ENCODE measurements around the gene PLEKHJ1.

PLEKHJ1 gene

DNA sequence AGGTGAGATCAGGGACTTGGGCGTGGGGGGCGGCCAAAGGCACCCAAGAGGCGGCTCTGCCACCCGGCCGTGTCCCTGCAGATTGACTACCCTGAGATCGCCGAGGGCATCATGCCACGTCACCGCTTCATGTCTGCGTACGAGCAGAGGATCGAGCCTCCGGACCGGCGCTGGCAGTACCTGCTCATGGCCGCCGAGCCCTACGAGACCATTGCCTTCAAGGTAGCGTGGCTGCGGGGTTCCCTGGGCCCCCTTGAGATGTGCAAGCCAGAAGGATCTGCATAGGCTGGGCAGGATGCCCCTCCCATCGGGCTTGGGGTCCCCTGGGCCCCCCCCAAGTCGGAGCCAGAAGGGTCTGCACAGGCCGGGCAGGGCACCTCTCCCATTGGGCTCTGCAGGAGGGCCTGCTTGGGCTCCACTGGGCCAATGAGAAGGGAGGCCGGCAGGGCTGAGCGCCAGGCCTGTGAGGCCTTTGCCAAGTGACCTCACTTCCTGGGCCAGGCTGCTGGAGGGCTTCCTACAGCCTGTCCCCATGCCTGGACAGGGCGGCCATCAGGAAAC is 10.8 kb upstream of the PLEKHJ1 start:
- Histone ChIP-seq H3K36me3 (peaks cover 75% of the 10 kb centered on the region), H3K4me1 (peaks cover 9% of the 10 kb centered on the region; the same call in 1 of the 2 replicates), H3K9me3 (no peaks in the 10 kb centered on the region), H3K4me3 (ENCODE audit: low read depth, low read length) (no peak overlapping the region), H3K27me3 (no peaks in the 10 kb centered on the region)
- no peak for DNase-seq
- TF ChIP-seq CTCF (IDR thresholded peaks at IDR 0.05; ENCODE audit: low read depth, low read length): no peak

DNA sequence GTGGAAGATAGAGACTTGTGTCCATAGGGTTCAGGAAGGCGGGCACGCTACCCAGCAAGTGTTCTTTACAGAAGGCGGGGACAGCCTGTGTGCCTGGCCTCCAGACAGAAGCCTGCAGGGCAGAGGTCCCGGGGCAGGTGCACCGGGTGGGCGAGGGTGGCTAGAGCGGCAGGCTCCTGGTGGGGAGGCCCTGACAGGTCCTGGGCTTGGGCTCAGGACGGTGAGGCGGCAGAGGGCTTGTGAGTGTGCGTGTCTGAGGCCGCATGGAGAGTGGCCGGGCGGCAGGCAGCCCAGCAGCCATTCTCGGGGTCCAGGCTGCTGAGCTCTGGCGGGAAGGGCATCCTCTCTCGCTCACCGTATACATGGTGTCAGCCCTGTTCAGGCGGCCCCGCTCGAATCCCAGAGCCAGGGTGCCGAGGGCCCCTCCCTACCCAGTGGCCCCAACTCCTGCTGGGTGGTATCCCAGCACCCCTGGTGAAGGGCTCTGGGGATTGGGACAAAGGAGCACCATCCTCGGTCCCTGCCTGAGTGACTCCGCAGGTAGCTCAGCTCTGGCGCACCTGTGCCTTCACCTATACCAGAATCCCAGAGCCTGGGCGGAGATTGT is 10.0 kb upstream of the PLEKHJ1 start:
- H3K4me1 ChIP-seq: peaks cover 9% of the 10 kb centered on the region; the same call in 1 of the 2 replicates
- no peaks in the 10 kb centered on the region for H3K27me3 ChIP-seq
- no peak for DNase-seq
- no peak overlapping the region for H3K4me3 ChIP-seq (ENCODE audit: low read depth, low read length)
- TF ChIP-seq CTCF (IDR thresholded peaks at IDR 0.05; ENCODE audit: low read depth, low read length): no peak
- H3K9me3 ChIP-seq: no peaks in the 10 kb centered on the region
- peaks cover 80% of the 10 kb centered on the region for H3K36me3 ChIP-seq

DNA sequence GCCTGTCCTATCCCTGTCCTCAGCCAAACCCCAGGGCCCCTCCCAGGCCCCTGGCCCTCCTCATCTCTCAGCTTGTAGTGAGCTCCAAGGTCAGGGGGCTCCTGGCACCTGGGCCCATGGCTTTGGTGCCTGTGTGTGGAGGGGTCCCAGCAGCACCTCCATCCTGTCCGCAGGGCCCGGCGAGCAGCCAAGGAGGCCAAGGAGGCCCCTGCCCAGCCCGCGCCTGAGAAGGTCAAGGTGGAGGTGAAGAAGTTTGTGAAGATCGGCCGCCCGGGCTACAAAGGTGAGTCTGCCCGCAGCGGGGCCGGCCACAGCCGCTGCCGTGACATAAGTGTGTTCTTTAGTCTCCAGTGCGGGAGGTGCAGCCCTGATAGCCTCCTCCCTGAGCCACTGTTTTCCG is 9.1 kb upstream of the PLEKHJ1 start:
- no peaks in the 10 kb centered on the region for H3K9me3 ChIP-seq
- no peak for DNase-seq
- H3K4me3 ChIP-seq (ENCODE audit: low read depth, low read length): no peak overlapping the region
- H3K36me3 ChIP-seq: peaks cover 85% of the 10 kb centered on the region
- TF ChIP-seq CTCF (IDR thresholded peaks at IDR 0.05; ENCODE audit: low read depth, low read length): no peak
- peaks cover 9% of the 10 kb centered on the region; the same call in 1 of the 2 replicates for H3K4me1 ChIP-seq
- no peaks in the 10 kb centered on the region for H3K27me3 ChIP-seq

- peaks cover 83% of the 10 kb centered on the region for H3K36me3 ChIP-seq
- H3K9me3 ChIP-seq: no peaks in the 10 kb centered on the region
- no peak overlapping the region for H3K4me3 ChIP-seq (ENCODE audit: low read depth, low read length)
- no peaks in the 10 kb centered on the region for H3K27me3 ChIP-seq
- H3K4me1 ChIP-seq: peaks cover 9% of the 10 kb centered on the region; the same call in 1 of the 2 replicates
- no peak for DNase-seq
- TF ChIP-seq CTCF (IDR thresholded peaks at IDR 0.05; ENCODE audit: low read depth, low read length): no peak
These were observed 8.4 kb upstream of the PLEKHJ1 start for GRCh38 chr19:2244486-2244885.

DNA sequence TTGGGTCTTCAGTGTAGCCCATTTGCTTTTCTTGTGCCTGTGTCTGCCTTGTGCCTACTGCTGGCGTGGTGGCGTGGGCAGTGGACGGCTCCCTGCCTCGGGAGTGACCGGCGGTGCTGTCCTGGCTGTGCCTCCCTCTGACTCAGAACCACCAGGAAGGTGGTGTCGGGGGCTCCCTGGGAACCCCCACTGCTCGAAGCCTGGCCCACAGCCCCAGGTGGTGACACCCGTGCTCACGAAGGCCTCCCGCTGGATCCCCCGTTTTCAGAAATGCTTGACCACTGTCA is 7.9 kb upstream of the PLEKHJ1 start:
- Histone ChIP-seq H3K36me3 (peaks cover 81% of the 10 kb centered on the region), H3K9me3 (no peaks in the 10 kb centered on the region), H3K4me3 (ENCODE audit: low read depth, low read length) (no peak overlapping the region), H3K4me1 (peaks cover 9% of the 10 kb centered on the region; the same call in 1 of the 2 replicates), H3K27me3 (no peaks in the 10 kb centered on the region)
- no peak for DNase-seq
- no peak for TF ChIP-seq CTCF (IDR thresholded peaks at IDR 0.05; ENCODE audit: low read depth, low read length)

DNA sequence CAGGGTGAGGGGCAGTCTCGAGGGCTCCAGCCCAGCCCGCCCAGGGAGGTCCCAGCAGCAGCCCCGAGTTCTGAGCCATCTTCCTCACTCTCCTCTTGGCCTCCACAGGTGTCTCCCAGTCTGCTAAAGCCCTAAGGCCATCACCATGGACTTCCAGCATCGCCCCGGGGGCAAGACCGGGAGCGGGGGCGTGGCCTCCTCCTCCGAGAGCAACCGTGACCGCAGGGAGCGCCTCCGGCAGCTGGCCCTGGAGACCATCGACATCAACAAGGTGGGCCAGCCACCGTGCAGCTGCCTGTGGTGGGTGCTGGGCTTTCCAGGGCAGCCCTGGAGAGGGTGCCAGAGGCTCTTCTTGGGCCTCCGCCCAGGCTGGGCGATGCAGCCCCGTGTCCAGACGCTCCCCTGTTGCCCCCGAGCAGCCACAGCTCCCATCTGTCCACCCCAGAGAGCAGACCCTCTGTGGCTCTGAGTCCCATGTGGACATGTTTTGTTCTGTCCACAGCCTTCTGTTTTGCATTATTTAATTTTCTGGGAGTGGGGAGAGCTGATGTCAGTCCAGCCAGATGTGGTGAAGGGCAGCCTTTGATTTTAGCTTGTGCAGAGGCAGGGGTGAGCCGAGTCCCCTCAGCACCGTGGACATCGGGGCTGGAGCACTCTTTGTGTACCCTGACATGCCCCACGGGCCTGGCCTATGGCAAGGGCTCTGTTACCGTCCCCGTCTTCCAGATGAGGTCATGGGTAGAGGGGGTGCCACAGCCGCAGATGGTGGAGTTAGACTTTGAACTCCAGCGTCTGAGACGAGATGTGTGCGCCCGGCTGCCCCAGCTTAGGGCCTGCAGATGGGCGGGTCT is 7.4 kb upstream of the PLEKHJ1 start:
- peak; percentile 31 for TF ChIP-seq CTCF (IDR thresholded peaks at IDR 0.05; ENCODE audit: low read depth, low read length)
- H3K4me1 ChIP-seq: peaks cover 9% of the 10 kb centered on the region; the same call in 1 of the 2 replicates
- H3K4me3 ChIP-seq (ENCODE audit: low read depth, low read length): no peak overlapping the region
- peaks cover 76% of the 10 kb centered on the region for H3K36me3 ChIP-seq
- H3K9me3 ChIP-seq: no peaks in the 10 kb centered on the region
- H3K27me3 ChIP-seq: no peaks in the 10 kb centered on the region
- peak; percentile 50 for DNase-seq
